ENCODE results near the gene DOCK1. TPM values are rescaled to one million over a fixed set of nuclear protein-coding genes. Genes with fewer than 3 reads are reported as not detected.

The DOCK1 gene
- total RNA-seq, 1 donor from 2014 or later: 74.8 TPM

DNA sequence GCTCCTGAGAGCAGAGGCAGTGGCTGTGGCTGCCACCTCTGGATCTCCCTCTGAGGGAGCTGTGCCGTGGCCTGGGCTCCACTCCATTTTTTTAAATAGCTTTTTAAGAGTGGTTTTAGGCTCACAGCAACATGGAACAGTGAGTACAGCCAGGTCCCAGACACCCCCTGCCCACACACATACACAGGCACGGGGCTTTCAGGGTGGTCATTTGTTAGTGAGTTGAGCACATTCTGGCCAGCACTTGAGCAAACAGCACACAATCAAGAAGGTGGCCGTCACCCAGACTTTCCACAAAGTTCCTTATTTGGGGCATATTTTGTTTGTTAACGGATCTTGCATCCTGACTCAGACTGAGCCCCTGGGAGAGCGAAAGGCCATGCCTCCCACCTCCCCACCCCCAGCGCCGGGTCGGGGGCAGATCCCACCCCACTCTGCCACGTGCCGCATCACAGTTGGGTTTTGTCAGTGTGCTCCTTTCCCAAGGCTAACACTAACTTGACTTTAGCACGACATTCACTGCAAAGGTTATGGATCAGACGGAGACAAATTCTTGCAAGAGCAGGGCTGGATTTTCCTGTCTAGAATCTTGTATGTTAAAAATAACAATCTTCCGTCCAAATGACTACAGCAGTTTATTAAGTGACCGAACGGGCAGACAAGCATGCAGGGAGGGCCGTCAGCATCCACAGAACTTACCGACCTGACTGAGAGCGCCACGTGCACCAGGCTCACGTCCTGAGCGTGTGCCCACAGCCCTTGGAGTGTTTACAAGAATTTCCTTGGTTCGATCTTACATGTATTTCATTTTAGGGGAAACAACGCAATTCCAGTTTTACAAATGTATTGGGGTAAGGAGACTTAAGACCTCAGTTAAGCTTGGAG, 487.4 kb downstream of the DOCK1 start:
- peaks cover 4% of the 10 kb centered on the region for H3K4me1 Mint-ChIP-seq
- no peaks in the 10 kb centered on the region for H3K27me3 Mint-ChIP-seq (ENCODE audit: low read depth)
- TF ChIP-seq, protein P1, sequence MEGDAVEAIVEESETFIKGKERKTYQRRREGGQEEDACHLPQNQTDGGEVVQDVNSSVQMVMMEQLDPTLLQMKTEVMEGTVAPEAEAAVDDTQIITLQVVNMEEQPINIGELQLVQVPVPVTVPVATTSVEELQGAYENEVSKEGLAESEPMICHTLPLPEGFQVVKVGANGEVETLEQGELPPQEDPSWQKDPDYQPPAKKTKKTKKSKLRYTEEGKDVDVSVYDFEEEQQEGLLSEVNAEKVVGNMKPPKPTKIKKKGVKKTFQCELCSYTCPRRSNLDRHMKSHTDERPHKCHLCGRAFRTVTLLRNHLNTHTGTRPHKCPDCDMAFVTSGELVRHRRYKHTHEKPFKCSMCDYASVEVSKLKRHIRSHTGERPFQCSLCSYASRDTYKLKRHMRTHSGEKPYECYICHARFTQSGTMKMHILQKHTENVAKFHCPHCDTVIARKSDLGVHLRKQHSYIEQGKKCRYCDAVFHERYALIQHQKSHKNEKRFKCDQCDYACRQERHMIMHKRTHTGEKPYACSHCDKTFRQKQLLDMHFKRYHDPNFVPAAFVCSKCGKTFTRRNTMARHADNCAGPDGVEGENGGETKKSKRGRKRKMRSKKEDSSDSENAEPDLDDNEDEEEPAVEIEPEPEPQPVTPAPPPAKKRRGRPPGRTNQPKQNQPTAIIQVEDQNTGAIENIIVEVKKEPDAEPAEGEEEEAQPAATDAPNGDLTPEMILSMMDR (IDR thresholded peaks at IDR 0.05; ENCODE audit: unreplicated experiment): no peak
- no peak overlapping the region for H3K4me3 Mint-ChIP-seq
- no peak overlapping the region for H3K27ac Mint-ChIP-seq
- H3K36me3 Mint-ChIP-seq: peaks cover 20% of the 10 kb centered on the region
- H3K9me3 Mint-ChIP-seq: no peaks in the 10 kb centered on the region
- DNase-seq (ENCODE audit: low spot score in 2 of 2, unreplicated experiment in 2 of 2): no peak

DNA sequence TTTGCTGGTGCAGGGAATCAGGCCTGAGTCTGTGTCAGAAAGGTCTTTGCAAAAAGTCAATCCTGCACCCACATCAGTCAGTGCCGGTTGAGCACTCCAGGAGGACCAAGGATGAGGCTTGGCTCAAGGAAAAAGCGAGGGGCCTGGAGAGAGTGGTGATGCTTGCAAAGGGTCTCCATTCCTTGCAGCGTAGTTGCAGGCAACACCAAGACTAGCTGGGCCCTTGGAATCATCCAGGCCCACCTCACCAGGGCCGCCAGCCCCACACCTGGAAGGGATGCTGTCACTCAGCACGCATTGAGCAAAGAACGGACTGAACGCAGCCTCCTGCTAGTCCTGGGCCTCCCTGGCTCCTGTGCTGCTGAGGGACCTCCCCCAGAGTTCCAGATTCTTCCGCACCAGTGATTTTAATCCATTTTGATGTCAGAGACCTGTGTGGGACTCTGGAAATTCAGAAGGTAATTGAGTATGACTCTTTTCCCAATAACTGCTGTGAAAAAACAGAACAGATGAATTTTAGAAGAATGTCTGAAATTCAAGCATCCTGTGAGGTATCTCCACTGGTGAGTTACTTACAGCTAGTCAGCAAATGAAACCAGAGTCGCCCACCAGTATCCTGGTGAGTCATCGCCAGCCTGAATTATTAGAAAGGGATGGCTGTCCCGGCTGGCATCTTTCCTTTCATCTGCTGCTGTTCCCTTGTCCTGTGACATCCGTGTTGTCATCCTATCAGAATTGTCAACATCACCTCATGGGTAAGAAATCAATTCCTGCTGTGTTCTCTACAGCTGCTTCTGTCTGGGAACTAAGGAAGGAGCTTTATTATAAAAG, 493.1 kb downstream of the DOCK1 start:
- TF ChIP-seq, protein P1 (IDR thresholded peaks at IDR 0.05; ENCODE audit: unreplicated experiment): no peak
- Mint-ChIP-seq H3K36me3 (peaks cover 11% of the 10 kb centered on the region), H3K4me1 (peaks cover 26% of the 10 kb centered on the region), H3K4me3 (no peak overlapping the region), H3K9me3 (no peaks in the 10 kb centered on the region), H3K27me3 (ENCODE audit: low read depth) (no peaks in the 10 kb centered on the region), H3K27ac (no peak overlapping the region)
- no peak for DNase-seq (ENCODE audit: low spot score in 2 of 2, unreplicated experiment in 2 of 2)

DNA sequence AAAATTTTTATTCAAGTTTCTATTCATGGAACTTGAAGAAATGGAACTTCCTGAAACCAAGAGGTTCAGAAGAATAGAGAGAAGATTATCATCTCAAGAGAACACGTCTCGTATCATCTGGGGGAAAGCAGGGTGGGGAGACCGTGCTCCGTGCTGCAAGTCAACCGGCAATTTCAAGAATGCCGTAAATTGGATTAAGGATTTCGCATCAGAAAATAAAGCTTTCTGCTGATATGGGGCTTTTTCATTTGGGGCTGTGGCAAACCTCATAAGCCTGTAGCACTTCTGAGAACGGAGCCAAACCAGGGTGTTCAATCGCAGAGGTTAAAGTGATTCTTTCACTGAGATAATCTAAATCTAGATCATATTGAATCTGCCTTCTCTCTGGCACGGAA, 493.7 kb downstream of the DOCK1 start:
- Mint-ChIP-seq H3K4me1 (peaks cover 25% of the 10 kb centered on the region), H3K36me3 (peaks cover 13% of the 10 kb centered on the region), H3K27me3 (ENCODE audit: low read depth) (no peaks in the 10 kb centered on the region), H3K4me3 (no peak overlapping the region), H3K9me3 (no peaks in the 10 kb centered on the region), H3K27ac (no peak overlapping the region)
- TF ChIP-seq, protein P1 (IDR thresholded peaks at IDR 0.05; ENCODE audit: unreplicated experiment): no peak
- DNase-seq (ENCODE audit: low spot score in 2 of 2, unreplicated experiment in 2 of 2): no peak

DNA sequence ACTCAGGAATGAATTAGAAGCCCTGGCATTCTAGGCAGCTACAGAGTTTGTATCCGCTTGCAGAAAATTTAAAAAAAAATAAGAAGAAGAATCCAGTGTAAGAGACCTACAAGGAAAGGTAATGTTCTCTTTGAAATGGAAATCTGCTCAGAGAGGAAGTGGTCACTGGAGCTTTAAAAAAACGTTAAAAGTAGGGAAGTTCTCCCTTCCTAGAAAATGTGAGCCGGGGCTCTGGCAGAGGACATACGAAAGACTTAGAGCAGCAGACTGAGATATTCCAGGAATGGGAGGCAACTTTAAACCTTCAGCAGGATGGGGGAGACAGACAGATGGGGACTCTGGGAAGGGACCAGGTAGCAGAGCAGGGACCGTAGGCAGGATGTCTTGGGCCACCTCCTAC, 494.4 kb downstream of the DOCK1 start:
- DNase-seq (ENCODE audit: low spot score in 2 of 2, unreplicated experiment in 2 of 2): no peak
- Mint-ChIP-seq H3K27ac (peak overlapping the region; percentile 73), H3K9me3 (no peaks in the 10 kb centered on the region), H3K36me3 (peaks cover 16% of the 10 kb centered on the region), H3K4me1 (peaks cover 25% of the 10 kb centered on the region), H3K4me3 (no peak overlapping the region), H3K27me3 (ENCODE audit: low read depth) (no peaks in the 10 kb centered on the region)
- TF ChIP-seq, protein P1 (IDR thresholded peaks at IDR 0.05; ENCODE audit: unreplicated experiment): no peak

DNA sequence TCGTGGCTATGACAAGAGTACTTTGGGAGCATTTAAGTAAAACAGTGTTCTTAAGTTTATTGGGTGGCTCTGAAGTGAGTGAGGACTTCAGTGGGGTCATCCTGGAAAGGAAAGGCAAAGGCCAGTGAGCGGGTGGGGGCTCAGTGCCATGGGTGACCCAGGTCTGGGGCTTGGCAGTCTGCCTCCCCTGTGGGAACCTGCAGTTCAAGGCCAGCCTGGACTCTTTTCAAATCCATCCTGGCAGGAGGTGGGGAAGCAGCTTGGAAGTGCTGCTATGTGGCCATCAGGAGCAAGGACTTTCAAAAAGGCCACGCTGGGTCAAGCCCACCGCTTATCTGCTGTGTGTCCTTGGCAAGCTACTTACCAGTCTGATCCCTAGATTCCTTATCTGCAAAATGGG, 495.0 kb downstream of the DOCK1 start:
- H3K9me3 Mint-ChIP-seq: no peaks in the 10 kb centered on the region
- no peak overlapping the region for H3K27ac Mint-ChIP-seq

More for the DNA sequence above, 495.0 kb downstream of the DOCK1 start:
- TF ChIP-seq, protein P1 (IDR thresholded peaks at IDR 0.05; ENCODE audit: unreplicated experiment): no peak
- Mint-ChIP-seq H3K36me3 (peaks cover 18% of the 10 kb centered on the region), H3K27me3 (ENCODE audit: low read depth) (no peaks in the 10 kb centered on the region), H3K4me3 (no peak overlapping the region), H3K4me1 (peaks cover 25% of the 10 kb centered on the region)
- DNase-seq (ENCODE audit: low spot score in 2 of 2, unreplicated experiment in 2 of 2): no peak

Measured in mesothelial cell of epicardium (in vitro differentiated cells).